Measurements from ENCODE around the gene FANCI.
A peak's percentile ranks its signal among the peaks of the same experiment; 100 is the strongest.

The FANCI gene

GRCh38 chr15:89218531-89218930, 25.2 kb upstream of the FANCI start:
- Histone ChIP-seq H3K36me3 (ENCODE audit: low read depth) (no peaks in the 10 kb centered on the region), H3K27ac (ENCODE audit: poor library complexity, severe bottlenecking) (no peak overlapping the region), H3K4me1 (ENCODE audit: insufficient read depth, poor library complexity, severe bottlenecking) (peaks cover 4% of the 10 kb centered on the region), H3K4me3 (ENCODE audit: severe bottlenecking) (no peak overlapping the region), H3K27me3 (ENCODE audit: insufficient read depth, poor library complexity, severe bottlenecking) (no peaks in the 10 kb centered on the region), H3K9me3 (ENCODE audit: severe bottlenecking) (no peaks in the 10 kb centered on the region)
- DNase-seq (ENCODE audit: low spot score): no peak
- TF ChIP-seq, protein P1, sequence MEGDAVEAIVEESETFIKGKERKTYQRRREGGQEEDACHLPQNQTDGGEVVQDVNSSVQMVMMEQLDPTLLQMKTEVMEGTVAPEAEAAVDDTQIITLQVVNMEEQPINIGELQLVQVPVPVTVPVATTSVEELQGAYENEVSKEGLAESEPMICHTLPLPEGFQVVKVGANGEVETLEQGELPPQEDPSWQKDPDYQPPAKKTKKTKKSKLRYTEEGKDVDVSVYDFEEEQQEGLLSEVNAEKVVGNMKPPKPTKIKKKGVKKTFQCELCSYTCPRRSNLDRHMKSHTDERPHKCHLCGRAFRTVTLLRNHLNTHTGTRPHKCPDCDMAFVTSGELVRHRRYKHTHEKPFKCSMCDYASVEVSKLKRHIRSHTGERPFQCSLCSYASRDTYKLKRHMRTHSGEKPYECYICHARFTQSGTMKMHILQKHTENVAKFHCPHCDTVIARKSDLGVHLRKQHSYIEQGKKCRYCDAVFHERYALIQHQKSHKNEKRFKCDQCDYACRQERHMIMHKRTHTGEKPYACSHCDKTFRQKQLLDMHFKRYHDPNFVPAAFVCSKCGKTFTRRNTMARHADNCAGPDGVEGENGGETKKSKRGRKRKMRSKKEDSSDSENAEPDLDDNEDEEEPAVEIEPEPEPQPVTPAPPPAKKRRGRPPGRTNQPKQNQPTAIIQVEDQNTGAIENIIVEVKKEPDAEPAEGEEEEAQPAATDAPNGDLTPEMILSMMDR (IDR thresholded peaks at IDR 0.05; ENCODE audit: poor library complexity, severe bottlenecking): no peak
- no peak for ATAC-seq (ENCODE audit: low read depth)

- TF ChIP-seq, protein P1 (IDR thresholded peaks at IDR 0.05; ENCODE audit: poor library complexity, severe bottlenecking): no peak
- no peaks in the 10 kb centered on the region for H3K9me3 ChIP-seq (ENCODE audit: severe bottlenecking)
- H3K27ac ChIP-seq (ENCODE audit: poor library complexity, severe bottlenecking): no peak within 1 kb of the TSS
- no peaks in the 10 kb centered on the region for H3K36me3 ChIP-seq (ENCODE audit: low read depth)
- no peaks in the 10 kb centered on the region for H3K27me3 ChIP-seq (ENCODE audit: insufficient read depth, poor library complexity, severe bottlenecking)
- peaks cover 4% of the 10 kb centered on the region for H3K4me1 ChIP-seq (ENCODE audit: insufficient read depth, poor library complexity, severe bottlenecking)
- ATAC-seq (ENCODE audit: low read depth) (peak; percentile 67), DNase-seq (ENCODE audit: low spot score) (no peak)
- no peak within 1 kb of the TSS for H3K4me3 ChIP-seq (ENCODE audit: severe bottlenecking)
Observed at GRCh38 chr15:89221543-89221942, 22.2 kb upstream of the FANCI start, which contains the start of gene RLBP1. Gene RLBP1 (minus strand): TSS chr15:89221579. CDS start chr15:89218975, 2,604 bp downstream.

GRCh38 chr15:89225588-89225987, 18.2 kb upstream of the FANCI start:
- TF ChIP-seq, protein P1 (IDR thresholded peaks at IDR 0.05; ENCODE audit: poor library complexity, severe bottlenecking): no peak
- Histone ChIP-seq H3K4me1 (ENCODE audit: insufficient read depth, poor library complexity, severe bottlenecking) (peaks cover 4% of the 10 kb centered on the region), H3K4me3 (ENCODE audit: severe bottlenecking) (no peak overlapping the region), H3K27me3 (ENCODE audit: insufficient read depth, poor library complexity, severe bottlenecking) (no peaks in the 10 kb centered on the region), H3K27ac (ENCODE audit: poor library complexity, severe bottlenecking) (no peak overlapping the region), H3K36me3 (ENCODE audit: low read depth) (no peaks in the 10 kb centered on the region), H3K9me3 (ENCODE audit: severe bottlenecking) (no peaks in the 10 kb centered on the region)
- DNase-seq (ENCODE audit: low spot score) (no peak), ATAC-seq (ENCODE audit: low read depth) (no peak)

DNA sequence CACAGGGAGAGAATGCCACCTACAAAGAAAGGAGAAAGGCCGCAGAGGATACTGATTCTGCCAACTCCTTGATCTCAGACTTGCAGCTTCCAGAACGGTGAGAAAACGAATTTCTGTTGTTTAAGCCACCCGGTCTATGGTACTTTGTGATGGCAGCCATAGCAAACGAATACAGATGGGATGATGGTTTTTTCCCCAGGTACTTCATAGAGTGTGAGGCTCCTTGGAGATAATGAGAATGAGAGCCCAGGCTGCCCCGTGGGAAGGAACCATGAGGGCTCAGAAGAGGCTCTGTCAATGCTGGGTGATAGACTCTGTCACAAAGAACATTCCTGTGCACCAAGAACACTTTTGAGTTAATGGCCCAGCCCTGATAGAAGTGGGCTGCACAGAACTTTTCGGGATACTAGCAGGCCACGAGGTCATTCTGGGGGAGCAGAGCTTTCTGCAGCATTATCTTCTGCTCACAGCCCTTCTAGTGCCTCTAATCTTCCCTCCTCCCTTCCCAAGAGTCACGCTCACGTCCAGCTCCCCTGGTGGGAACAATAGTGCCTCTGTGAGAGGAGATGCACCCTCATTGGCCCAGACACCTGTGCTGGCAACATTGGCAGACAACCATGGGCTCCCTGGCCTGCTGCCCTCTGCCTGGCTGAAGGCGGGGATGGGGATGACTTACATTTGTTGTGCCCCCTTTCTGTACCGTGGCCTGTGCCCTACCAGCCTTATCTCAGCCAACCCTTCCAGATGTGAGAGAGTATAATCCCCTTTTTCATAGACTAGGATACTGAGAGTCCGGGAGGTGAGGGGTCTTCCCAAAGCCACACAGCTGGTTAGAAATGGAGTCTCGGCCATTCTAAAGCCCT, 17.2 kb upstream of the FANCI start:
- Histone ChIP-seq H3K4me3 (ENCODE audit: severe bottlenecking) (no peak overlapping the region), H3K27ac (ENCODE audit: poor library complexity, severe bottlenecking) (no peak overlapping the region), H3K27me3 (ENCODE audit: insufficient read depth, poor library complexity, severe bottlenecking) (no peaks in the 10 kb centered on the region), H3K36me3 (ENCODE audit: low read depth) (no peaks in the 10 kb centered on the region), H3K9me3 (ENCODE audit: severe bottlenecking) (no peaks in the 10 kb centered on the region), H3K4me1 (ENCODE audit: insufficient read depth, poor library complexity, severe bottlenecking) (peaks cover under 1% of the 10 kb centered on the region)
- ATAC-seq (ENCODE audit: low read depth): no peak
- no peak for DNase-seq (ENCODE audit: low spot score)
- TF ChIP-seq, protein P1 (IDR thresholded peaks at IDR 0.05; ENCODE audit: poor library complexity, severe bottlenecking): no peak

- Histone ChIP-seq H3K4me3 (ENCODE audit: severe bottlenecking) (no peak overlapping the region), H3K27me3 (ENCODE audit: insufficient read depth, poor library complexity, severe bottlenecking) (no peaks in the 10 kb centered on the region), H3K4me1 (ENCODE audit: insufficient read depth, poor library complexity, severe bottlenecking) (no peaks in the 10 kb centered on the region), H3K27ac (ENCODE audit: poor library complexity, severe bottlenecking) (no peak overlapping the region), H3K36me3 (ENCODE audit: low read depth) (no peaks in the 10 kb centered on the region), H3K9me3 (ENCODE audit: severe bottlenecking) (no peaks in the 10 kb centered on the region)
- ATAC-seq (ENCODE audit: low read depth) (no peak), DNase-seq (ENCODE audit: low spot score) (no peak)
- TF ChIP-seq, protein P1 (IDR thresholded peaks at IDR 0.05; ENCODE audit: poor library complexity, severe bottlenecking): no peak
Observed at GRCh38 chr15:89227425-89227824, 16.4 kb upstream of the FANCI start.
